AG04450 (cell line): Measurements from ENCODE around the gene PPP1R18. TPM values are rescaled to one million over a fixed set of nuclear protein-coding genes. Genes with fewer than 3 reads are reported as not detected.

Experiments used
- CTCF ChIA-PET: fragments of 300-600, 350-600 bp; formaldehyde crosslinking; extraction: SDS; loops from one replicate; lab custom pipeline; 2022; ENCODE audit warnings: antibody characterized with exemption, inconsistent platforms; lab: Charles Lee
- POLR2A ChIA-PET: fragments of 350-600 bp; formaldehyde crosslinking; extraction: SDS; loops from one replicate; lab custom pipeline; 2021; ENCODE audit warnings: antibody characterized with exemption, inconsistent platforms; lab: Yijun Ruan, JAX
- DNase-seq: peaks from one replicate; pipeline ENCODE4 v3.0.0-alpha.2; 2011; ENCODE audit warnings: low read depth, low spot score
- H3K27ac ChIP-seq: one replicate; pipeline ENCODE4 v1.5.1; 2012; ENCODE audit warnings: low read depth, low read length, control low read depth
- H3K27me3 ChIP-seq: one replicate; pipeline ENCODE4 v1.6.0; 2012; ENCODE audit warnings: low read length; ENCODE audit not compliant: control insufficient read depth, insufficient read depth
- H3K4me3 ChIP-seq: 2 replicates; pipeline ENCODE4 v1.5.1; 2011; ENCODE audit warnings: mild to moderate bottlenecking, low read depth, low read length, control low read depth
- H3K9me3 ChIP-seq: 2 replicates; pipeline ENCODE4 v1.5.1; 2012; ENCODE audit warnings: low read length; ENCODE audit not compliant: control insufficient read depth, insufficient read depth
- polyA plus RNA-seq: library from polyadenylated mRNA; depleted of rRNA; stranded (reverse); fragments of >200 nt; gene quantifications from 2 replicates; pipeline ENCODE4 v1.2.3, GENCODE V29; 2011
- TF ChIP-seq, protein P1 (sequence below): IDR thresholded peaks from 2 replicates; pipeline ENCODE4 v1.5.1; 2011; ENCODE audit warnings: low read depth, low read length, control low read depth, inconsistent platforms

Gene PPP1R18
- polyA plus RNA-seq, 1 experiment, result 83.2 TPM

DNA sequence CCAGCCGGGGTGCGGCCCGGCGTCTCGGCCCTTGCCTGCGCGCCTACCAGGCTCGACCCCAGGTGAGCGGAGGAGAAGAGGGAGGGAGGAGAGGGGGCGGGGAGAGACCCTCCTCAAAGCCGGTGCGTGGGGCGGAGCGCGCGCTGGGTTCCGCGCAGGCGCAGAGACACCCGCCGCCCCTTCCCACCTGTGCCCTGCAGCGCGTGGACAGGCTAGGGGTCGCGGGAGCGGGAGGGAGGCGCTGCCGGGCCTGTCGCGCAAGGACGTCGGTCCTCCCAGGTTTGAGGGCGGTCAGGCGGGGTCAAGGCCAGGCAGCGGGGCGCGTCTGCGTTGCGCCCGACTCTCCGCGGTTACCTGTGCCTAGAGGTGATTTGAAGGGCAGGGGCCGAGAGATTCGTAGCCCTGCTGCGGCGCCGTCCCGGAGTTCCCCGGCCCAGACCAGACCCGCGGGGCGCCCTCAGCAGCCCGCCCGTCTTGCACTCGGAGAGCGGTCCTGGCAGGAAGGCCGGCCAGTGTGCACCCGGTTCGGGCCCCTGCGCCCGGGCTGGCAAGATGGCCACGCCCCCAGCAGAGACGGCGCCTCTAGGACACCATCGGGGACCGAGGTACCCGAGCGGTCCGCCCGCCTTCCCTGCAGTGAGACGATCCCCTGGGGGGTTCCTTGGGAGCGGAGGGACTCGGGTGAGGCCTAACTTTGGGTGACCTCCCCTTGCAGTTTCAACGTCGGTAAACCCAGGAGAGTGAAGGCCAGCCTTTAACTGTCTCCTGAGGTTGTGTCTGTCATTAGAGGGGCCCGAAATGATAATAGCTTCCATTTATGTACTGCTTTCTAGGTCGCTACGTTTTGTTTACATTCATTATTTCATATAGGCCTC is 39.0 kb downstream of the PPP1R18 start:
- Histone ChIP-seq H3K9me3 (no peaks in the 10 kb centered on the region; the same call in 1 of the 2 replicates), H3K4me3 (peak overlapping the region; percentile 87), H3K27ac (peak overlapping the region; percentile 68), H3K27me3 (no peaks in the 10 kb centered on the region)
- ChIA-PET POLR2A (interaction anchor here (0.9 to 1.4 kb wide), 3 partner anchors 18 to 35 kb away, joined by 3 to 6 read pairs (median 4); no protein-coding TSS in a partner anchor), CTCF (no interaction called here)
- TF ChIP-seq, protein P1, sequence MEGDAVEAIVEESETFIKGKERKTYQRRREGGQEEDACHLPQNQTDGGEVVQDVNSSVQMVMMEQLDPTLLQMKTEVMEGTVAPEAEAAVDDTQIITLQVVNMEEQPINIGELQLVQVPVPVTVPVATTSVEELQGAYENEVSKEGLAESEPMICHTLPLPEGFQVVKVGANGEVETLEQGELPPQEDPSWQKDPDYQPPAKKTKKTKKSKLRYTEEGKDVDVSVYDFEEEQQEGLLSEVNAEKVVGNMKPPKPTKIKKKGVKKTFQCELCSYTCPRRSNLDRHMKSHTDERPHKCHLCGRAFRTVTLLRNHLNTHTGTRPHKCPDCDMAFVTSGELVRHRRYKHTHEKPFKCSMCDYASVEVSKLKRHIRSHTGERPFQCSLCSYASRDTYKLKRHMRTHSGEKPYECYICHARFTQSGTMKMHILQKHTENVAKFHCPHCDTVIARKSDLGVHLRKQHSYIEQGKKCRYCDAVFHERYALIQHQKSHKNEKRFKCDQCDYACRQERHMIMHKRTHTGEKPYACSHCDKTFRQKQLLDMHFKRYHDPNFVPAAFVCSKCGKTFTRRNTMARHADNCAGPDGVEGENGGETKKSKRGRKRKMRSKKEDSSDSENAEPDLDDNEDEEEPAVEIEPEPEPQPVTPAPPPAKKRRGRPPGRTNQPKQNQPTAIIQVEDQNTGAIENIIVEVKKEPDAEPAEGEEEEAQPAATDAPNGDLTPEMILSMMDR, result no peak
- DNase-seq, result no peak

DNA sequence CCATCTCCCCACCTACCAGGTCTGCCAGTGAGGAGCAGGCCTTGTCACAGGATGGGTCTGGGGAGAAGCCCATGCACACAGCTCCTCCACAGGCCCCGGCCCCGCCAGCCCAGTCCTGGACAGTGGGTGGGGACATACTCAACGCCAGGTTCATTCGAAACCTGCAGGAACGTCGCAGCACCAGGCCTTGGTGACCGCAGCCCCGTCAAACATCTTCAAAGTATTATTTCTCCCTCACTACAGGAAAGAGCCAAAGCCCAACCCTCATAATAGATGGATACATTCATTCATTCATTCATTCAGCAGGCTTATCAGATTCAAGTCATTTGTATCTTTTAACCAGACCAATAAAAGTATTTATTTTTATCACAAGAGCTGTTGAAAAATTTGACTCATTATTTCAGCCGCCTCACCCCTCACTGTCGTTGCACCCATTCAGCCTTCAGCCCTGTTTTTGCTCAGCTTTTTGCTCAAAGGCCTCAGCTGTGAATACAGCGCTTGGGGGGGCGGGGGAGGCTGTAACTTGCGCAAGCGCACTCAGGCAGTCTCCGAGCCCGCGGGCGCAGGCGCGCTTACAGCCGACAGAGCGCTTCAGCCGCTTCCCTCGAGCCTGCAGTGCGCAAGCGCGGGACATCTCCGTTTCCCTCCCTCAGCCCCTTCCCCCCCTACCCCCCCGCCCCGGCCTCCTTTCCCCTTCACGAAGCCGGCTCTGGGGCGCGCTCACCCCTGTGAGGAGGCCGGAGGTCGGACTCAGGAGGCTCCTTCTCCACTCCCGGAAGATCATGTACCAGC is 39.8 kb downstream of the PPP1R18 start, which contains the start of gene C6orf136:
TSS of gene C6orf136 (plus strand) at position 684 of the 792 bp plus-strand sequence. CDS start at position 783, 99 bp downstream.
- ChIA-PET POLR2A (interaction anchor here (0.6 to 1.4 kb wide), 7 partner anchors 12 to 174 kb away, joined by 3 to 11 read pairs (median 4); no protein-coding TSS in a partner anchor), CTCF (no interaction called here)
- Histone ChIP-seq H3K27me3 (no peaks in the 10 kb centered on the region), H3K4me3 (peak within 1 kb of the TSS; percentile 87), H3K9me3 (no peaks in the 10 kb centered on the region; the same call in 1 of the 2 replicates), H3K27ac (peak within 1 kb of the TSS; percentile 68)
- DNase-seq, result peak; percentile 84
- TF ChIP-seq, protein P1, result no peak

DNA sequence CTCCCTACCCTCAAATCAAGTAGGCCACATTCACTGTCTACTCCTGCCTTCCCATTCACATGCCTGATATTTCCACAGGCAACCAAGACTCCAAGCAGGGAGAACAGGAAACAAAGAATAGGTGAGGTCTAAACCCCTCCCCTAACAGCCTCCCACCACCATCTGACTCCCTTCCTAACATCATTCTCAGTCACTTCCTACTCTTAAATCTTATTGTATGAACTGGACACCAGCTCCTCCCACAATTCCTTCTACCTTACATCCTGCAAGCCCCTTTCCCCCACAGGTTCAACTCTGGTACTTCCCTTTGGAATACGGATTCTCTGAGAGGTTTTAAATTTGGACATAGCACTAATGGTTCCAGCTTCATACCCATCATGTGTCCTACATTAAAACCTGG is 40.5 kb downstream of the PPP1R18 start:
- TF ChIP-seq, protein P1, result no peak
- POLR2A ChIA-PET, result interaction anchor here (0.6 to 1.4 kb wide), 2 partner anchors 16 to 853 kb away, joined by 4 to 11 read pairs; no protein-coding TSS in a partner anchor
- no peak for DNase-seq
- H3K27ac ChIP-seq, result no peak overlapping the region
- CTCF ChIA-PET, result no interaction called here
- no peaks in the 10 kb centered on the region for H3K27me3 ChIP-seq
- H3K4me3 ChIP-seq, result no peak overlapping the region
- no peaks in the 10 kb centered on the region; the same call in 1 of the 2 replicates for H3K9me3 ChIP-seq

DNA sequence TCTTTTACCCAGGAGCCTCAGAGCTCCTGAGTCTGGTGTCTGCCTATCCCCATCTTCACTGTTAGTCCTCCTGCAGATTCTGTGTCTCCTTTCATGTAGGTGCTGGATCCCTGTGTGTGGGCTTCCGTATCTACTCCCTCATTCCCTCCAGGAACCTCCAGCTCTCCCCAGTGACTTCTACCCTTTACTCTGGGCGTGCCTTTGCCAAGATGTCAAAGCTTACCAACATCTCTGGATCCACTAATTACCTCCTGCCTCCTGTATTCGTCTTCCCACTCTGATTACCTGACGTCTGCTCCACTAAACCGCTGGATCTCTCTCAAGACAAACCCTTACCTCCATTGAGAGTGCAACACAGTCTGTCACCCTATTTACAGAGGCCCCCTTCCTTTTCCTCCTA is 41.7 kb downstream of the PPP1R18 start:
- no peaks in the 10 kb centered on the region; the same call in 1 of the 2 replicates for H3K9me3 ChIP-seq
- ChIA-PET POLR2A (no interaction called here), CTCF (interaction anchor here (0.5 kb wide), 1 partner anchor 47 kb away, joined by 3 read pairs; no protein-coding TSS in a partner anchor)
- no peaks in the 10 kb centered on the region for H3K27me3 ChIP-seq
- no peak overlapping the region for H3K27ac ChIP-seq
- DNase-seq, result no peak
- H3K4me3 ChIP-seq, result no peak overlapping the region
- TF ChIP-seq, protein P1, result no peak
